ENCODE measurements around the gene DLG2.

- TF ChIP-seq CTCF (IDR thresholded peaks at IDR 0.05) (no peak), POLR2A (IDR thresholded peaks at IDR 0.05; ENCODE audit: low read depth) (no peak)
Observed at GRCh38 chr11:85634747-85635146, 7.6 kb upstream of the DLG2 start.
